ENCODE measurements around the gene GCNA. TPM values are rescaled to one million over a fixed set of nuclear protein-coding genes. Genes with fewer than 3 reads are reported as not detected.
"Not testable (repeated sequence)": the region's sequence is repeated elsewhere in the genome, so short reads cannot be mapped to it uniquely, and the experiment has no call there.

Gene GCNA
- total RNA-seq, 2 experiments from 2014 or later, result 4.4 to 5.3 TPM

GRCh38 chrX:71541210-71542022 is 36.8 kb upstream of the GCNA start:
- no peak for DNase-seq
- CTCF ChIA-PET, result no interaction called here
- peaks cover 74% of the 10 kb centered on the region for H3K36me3 Mint-ChIP-seq (ENCODE audit: low read depth)

GRCh38 chrX:71542411-71542810 is 35.8 kb upstream of the GCNA start:
- ChIA-PET CTCF (interaction anchor here (0.6 kb wide), 1 partner anchor 76 kb away, joined by 3 read pairs; the partner anchor contains the start of gene CXCR3), POLR2A (interaction anchor here (0.9 to 6.6 kb wide), 3 partner anchors 8 to 176 kb away, joined by 3 to 87 read pairs (median 4); partner anchors contain the start of gene OGT)
- no peak for DNase-seq
- H3K27me3 Mint-ChIP-seq, result no peaks in the 10 kb centered on the region
- no peak overlapping the region for H3K4me3 Mint-ChIP-seq
- H3K9me3 Mint-ChIP-seq, result no peaks in the 10 kb centered on the region
- H3K36me3 Mint-ChIP-seq (ENCODE audit: low read depth), result peaks cover 75% of the 10 kb centered on the region
- peak overlapping the region; percentile 53 for H3K27ac Mint-ChIP-seq
- peaks cover 64% of the 10 kb centered on the region for H3K4me1 Mint-ChIP-seq

More at GRCh38 chrX:71541210-71542022, 36.8 kb upstream of the GCNA start:
- Mint-ChIP-seq H3K27ac (peak overlapping the region; percentile 53), H3K9me3 (no peaks in the 10 kb centered on the region), H3K4me3 (peak overlapping the region; percentile 66), H3K27me3 (no peaks in the 10 kb centered on the region), H3K4me1 (peaks cover 60% of the 10 kb centered on the region)
- POLR2A ChIA-PET, result interaction anchor here (0.6 to 6.6 kb wide), 4 partner anchors 9 to 175 kb away, joined by 3 to 87 read pairs (median 4); partner anchors contain the start of gene OGT

- H3K4me1 Mint-ChIP-seq, result peaks cover 61% of the 10 kb centered on the region
- H3K27me3 Mint-ChIP-seq, result no peaks in the 10 kb centered on the region
- H3K4me3 Mint-ChIP-seq, result no peak overlapping the region
- H3K9me3 Mint-ChIP-seq, result no peaks in the 10 kb centered on the region
- CTCF ChIA-PET, result interaction anchor here (0.6 kb wide), 1 partner anchor 76 kb away, joined by 3 read pairs; the partner anchor contains the start of gene CXCR3
- POLR2A ChIA-PET, result interaction anchor here (1.0 to 6.6 kb wide), 2 partner anchors 10 to 431 kb away, joined by 3 to 87 read pairs; partner anchors contain the start of gene OGT
- H3K36me3 Mint-ChIP-seq (ENCODE audit: low read depth), result peaks cover 74% of the 10 kb centered on the region
- peak overlapping the region; percentile 53 for H3K27ac Mint-ChIP-seq
- DNase-seq, result no peak
Observed at GRCh38 chrX:71542825-71543224, 35.4 kb upstream of the GCNA start.

GRCh38 chrX:71543316-71543715 is 34.9 kb upstream of the GCNA start:
- POLR2A ChIA-PET, result interaction anchor here (1.0 to 6.6 kb wide), 2 partner anchors 11 to 431 kb away, joined by 3 to 87 read pairs; partner anchors contain the start of gene OGT
- no peak overlapping the region for H3K4me3 Mint-ChIP-seq
- peaks cover 75% of the 10 kb centered on the region for H3K36me3 Mint-ChIP-seq (ENCODE audit: low read depth)
- DNase-seq, result no peak
- CTCF ChIA-PET, result no interaction called here
- peaks cover 63% of the 10 kb centered on the region for H3K4me1 Mint-ChIP-seq
- peak overlapping the region; percentile 53 for H3K27ac Mint-ChIP-seq
- no peaks in the 10 kb centered on the region for H3K27me3 Mint-ChIP-seq
- no peaks in the 10 kb centered on the region for H3K9me3 Mint-ChIP-seq

GRCh38 chrX:71545364-71545763 is 32.9 kb upstream of the GCNA start:
- CTCF ChIA-PET, result interaction anchor here (1.3 kb wide), 2 partner anchors 10 to 107 kb away, joined by 4 to 5 read pairs; no protein-coding TSS in a partner anchor
- POLR2A ChIA-PET, result interaction anchor here (1.6 to 6.6 kb wide), 3 partner anchors 8 to 29 kb away, joined by 3 to 87 read pairs (median 11); partner anchors contain the start of gene OGT
- Mint-ChIP-seq H3K4me1 (peaks cover 53% of the 10 kb centered on the region), H3K4me3 (no peak overlapping the region), H3K27me3 (no peaks in the 10 kb centered on the region), H3K27ac (no peak overlapping the region), H3K9me3 (no peaks in the 10 kb centered on the region), H3K36me3 (ENCODE audit: low read depth) (peaks cover 67% of the 10 kb centered on the region)
- no peak for DNase-seq

GRCh38 chrX:71546879-71547278 is 31.4 kb upstream of the GCNA start:
- DNase-seq, result no peak
- Mint-ChIP-seq H3K9me3 (no peaks in the 10 kb centered on the region), H3K4me1 (peaks cover 47% of the 10 kb centered on the region), H3K27ac (no peak overlapping the region), H3K27me3 (no peaks in the 10 kb centered on the region), H3K36me3 (ENCODE audit: low read depth) (peaks cover 62% of the 10 kb centered on the region), H3K4me3 (no peak overlapping the region)
- POLR2A ChIA-PET, result interaction anchor here (0.7 to 6.6 kb wide), 2 partner anchors 14 to 42 kb away, joined by 3 to 87 read pairs; partner anchors contain the start of gene OGT
- CTCF ChIA-PET, result no interaction called here

GRCh38 chrX:71547339-71547738 is 30.9 kb upstream of the GCNA start:
- Mint-ChIP-seq H3K4me3 (no peak overlapping the region), H3K9me3 (no peaks in the 10 kb centered on the region), H3K36me3 (ENCODE audit: low read depth) (peaks cover 59% of the 10 kb centered on the region), H3K27me3 (no peaks in the 10 kb centered on the region), H3K4me1 (peaks cover 43% of the 10 kb centered on the region), H3K27ac (no peak overlapping the region)
- no peak for DNase-seq
- POLR2A ChIA-PET, result no interaction called here
- CTCF ChIA-PET, result no interaction called here

- POLR2A ChIA-PET, result interaction anchor here (0.8 to 6.0 kb wide), 6 partner anchors 8 to 162 kb away, joined by 3 to 48 read pairs (median 4); partner anchors contain the start of gene OGT
- H3K27ac Mint-ChIP-seq, result peak overlapping the region; percentile 27
Observed at GRCh38 chrX:71549986-71550385, 28.3 kb upstream of the GCNA start.

GRCh38 chrX:71550578-71550977 is 27.7 kb upstream of the GCNA start:
- no peak overlapping the region for H3K4me3 Mint-ChIP-seq
- no peak for DNase-seq
- peaks cover 48% of the 10 kb centered on the region for H3K36me3 Mint-ChIP-seq (ENCODE audit: low read depth)
- H3K4me1 Mint-ChIP-seq, result peaks cover 27% of the 10 kb centered on the region
- CTCF ChIA-PET, result no interaction called here
- POLR2A ChIA-PET, result interaction anchor here (1.0 to 6.0 kb wide), 4 partner anchors 9 to 56 kb away, joined by 3 to 48 read pairs (median 4); partner anchors contain the start of gene OGT
- H3K9me3 Mint-ChIP-seq, result no peaks in the 10 kb centered on the region
- H3K27me3 Mint-ChIP-seq, result no peaks in the 10 kb centered on the region
- peak overlapping the region; percentile 27 for H3K27ac Mint-ChIP-seq

More at GRCh38 chrX:71549986-71550385, 28.3 kb upstream of the GCNA start:
- Mint-ChIP-seq H3K27me3 (no peaks in the 10 kb centered on the region), H3K36me3 (ENCODE audit: low read depth) (peaks cover 47% of the 10 kb centered on the region), H3K4me1 (peaks cover 27% of the 10 kb centered on the region), H3K4me3 (no peak overlapping the region), H3K9me3 (no peaks in the 10 kb centered on the region)
- CTCF ChIA-PET, result interaction anchor here (0.8 kb wide), 1 partner anchor 16 kb away, joined by 3 read pairs; no protein-coding TSS in a partner anchor
- DNase-seq, result no peak

- POLR2A ChIA-PET, result interaction anchor here (2.7 kb wide), 1 partner anchor 22 kb away, joined by 7 read pairs; the partner anchor contains the start of gene OGT
- Mint-ChIP-seq H3K27me3 (no peaks in the 10 kb centered on the region), H3K36me3 (ENCODE audit: low read depth) (peaks cover 45% of the 10 kb centered on the region), H3K4me3 (no peak overlapping the region), H3K9me3 (no peaks in the 10 kb centered on the region), H3K27ac (no peak overlapping the region), H3K4me1 (peaks cover 1% of the 10 kb centered on the region)
- CTCF ChIA-PET, result no interaction called here
- DNase-seq, result no peak
Observed at GRCh38 chrX:71556036-71556435, 22.2 kb upstream of the GCNA start.

GRCh38 chrX:71558920-71559319 is 19.3 kb upstream of the GCNA start:
- Mint-ChIP-seq H3K9me3 (no peaks in the 10 kb centered on the region), H3K27me3 (no peaks in the 10 kb centered on the region), H3K36me3 (ENCODE audit: low read depth) (peaks cover 59% of the 10 kb centered on the region), H3K4me1 (no peaks in the 10 kb centered on the region), H3K27ac (no peak overlapping the region), H3K4me3 (no peak overlapping the region)
- DNase-seq, result no peak
- CTCF ChIA-PET, result interaction anchor here (0.7 kb wide), 1 partner anchor 94 kb away, joined by 3 read pairs; no protein-coding TSS in a partner anchor
- POLR2A ChIA-PET, result no interaction called here

GRCh38 chrX:71559773-71560172 is 18.5 kb upstream of the GCNA start:
- H3K36me3 Mint-ChIP-seq (ENCODE audit: low read depth), result peaks cover 63% of the 10 kb centered on the region
- CTCF ChIA-PET, H3K4me1 Mint-ChIP-seq, H3K4me3 Mint-ChIP-seq, H3K9me3 Mint-ChIP-seq, H3K27me3 Mint-ChIP-seq, H3K27ac Mint-ChIP-seq, DNase-seq, POLR2A ChIA-PET: not testable (repeated sequence)

- ChIA-PET CTCF (interaction anchor here (0.8 kb wide), 1 partner anchor 11 kb away, joined by 3 read pairs; no protein-coding TSS in a partner anchor), POLR2A (no interaction called here)
- Mint-ChIP-seq H3K27me3 (no peaks in the 10 kb centered on the region), H3K36me3 (ENCODE audit: low read depth) (peaks cover 68% of the 10 kb centered on the region), H3K4me3 (no peak overlapping the region), H3K27ac (no peak overlapping the region), H3K4me1 (no peaks in the 10 kb centered on the region), H3K9me3 (no peaks in the 10 kb centered on the region)
- DNase-seq, result no peak
Observed at GRCh38 chrX:71563921-71564320, 14.3 kb upstream of the GCNA start.
